ENCODE data around the gene MEIS1. TPM values are rescaled to one million over a fixed set of nuclear protein-coding genes. Genes with fewer than 3 reads are reported as not detected.

The MEIS1 gene
- total and polyA plus RNA-seq, 2 of the 8 experiments (the other 6 are each of a cell fraction or from before 2014, with no cell fraction given): 0.17 to 1.2 TPM

DNA sequence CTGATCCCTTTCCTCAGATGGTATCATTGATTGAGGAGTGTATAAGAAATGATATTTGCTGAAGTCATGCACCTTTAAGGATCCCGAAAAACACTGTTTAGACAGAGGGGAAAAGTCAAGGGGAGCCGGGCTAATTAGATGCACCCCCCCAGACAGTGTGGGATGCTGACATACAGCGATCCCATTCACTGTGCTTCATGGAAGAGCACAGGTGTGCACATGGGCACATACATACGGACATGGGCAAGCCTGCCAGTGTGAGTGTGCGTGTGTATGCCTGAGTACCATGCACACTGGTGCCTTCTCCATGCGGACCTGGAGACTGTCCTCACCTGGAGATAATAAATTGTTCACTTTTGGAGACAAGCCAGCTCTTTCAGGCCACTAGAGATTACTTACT is 22.6 kb downstream of the MEIS1 start:
- H2BK12ac ChIP-seq (ENCODE audit: low read depth, low read length): no peak overlapping the region
- H3K79me2 ChIP-seq (ENCODE audit: control insufficient read depth in 1 of 2, insufficient read depth in 2 of 2, low read length in 2 of 2): no peaks in the 10 kb centered on the region
- no peak overlapping the region for H3K56ac ChIP-seq (replicated peaks; ENCODE audit: insufficient read length, low read depth, low read length)
- H2BK20ac ChIP-seq (ENCODE audit: low read length): no peak overlapping the region
- no peak overlapping the region for H2AFZ ChIP-seq (ENCODE audit: low read length)
- no peak overlapping the region for H3K4me2 ChIP-seq (ENCODE audit: insufficient read depth in 1 of 2, low read depth in 2 of 2, low read length in 2 of 2)
- no peak overlapping the region for H2BK5ac ChIP-seq (ENCODE audit: low read depth, low read length)
- H2BK15ac ChIP-seq (ENCODE audit: low read length): no peak overlapping the region
- H3K23me2 ChIP-seq (ENCODE audit: low read depth, low read length): no peaks in the 10 kb centered on the region; the same call in 1 of the 2 replicates
- no peak overlapping the region for H3K27ac ChIP-seq (ENCODE audit: low read depth, low read length)
- H3K79me1 ChIP-seq (ENCODE audit: low read depth, low read length): no peaks in the 10 kb centered on the region
- H3K18ac ChIP-seq (ENCODE audit: extremely low read depth, low read length): no peak overlapping the region
- H2BK120ac ChIP-seq (replicated peaks; ENCODE audit: low read depth, low read length): no peak overlapping the region
- no peak overlapping the region for H2AK5ac ChIP-seq (ENCODE audit: low read depth, low read length)
- CTCF ChIA-PET (ENCODE audit: partially characterized antibody): interaction anchor here (0.7 to 1.0 kb wide), 2 partner anchors 14 to 29 kb away, joined by 3 to 4 read pairs; no protein-coding TSS in a partner anchor
- H3K23ac ChIP-seq (ENCODE audit: insufficient read length): no peak overlapping the region
- no peaks in the 10 kb centered on the region for H3K27me3 ChIP-seq (replicated peaks in 1 of 4; ENCODE audit: control insufficient read depth in 3 of 4, extremely low read depth in 1 of 4, insufficient read depth in 3 of 4, low read length in 3 of 4)
- no peak overlapping the region for H4K91ac ChIP-seq (replicated peaks; ENCODE audit: insufficient read length, low read length)
- no peak overlapping the region for H3K14ac ChIP-seq (ENCODE audit: insufficient read length)
- H3K9ac ChIP-seq (replicated peaks in 1 of 4; ENCODE audit: extremely low read depth in 1 of 4, low read depth in 3 of 4, low read length in 3 of 4): no peak overlapping the region
- H4K5ac ChIP-seq (ENCODE audit: insufficient read length, low read depth, low read length): no peak overlapping the region
- 72% methylated on average over 6 of the region's 6 CpGs; no CpG with 5 or more reads in 1 of the 2 experiments for WGBS, 2 experiments (ENCODE audit: extremely low coverage in 1 of 2, insufficient coverage in 1 of 2, insufficient read length in 1 of 2, insufficient replicate concordance in 2 of 2, low coverage in 1 of 2, low lambda C conversion rate in 2 of 2, missing lambda C conversion rate in 1 of 2)
- no peaks in the 10 kb centered on the region for H3K9me3 ChIP-seq (ENCODE audit: insufficient read depth in 2 of 2, low read depth in 1 of 2, low read length in 1 of 2)
- no peaks in the 10 kb centered on the region for H3K4me1 ChIP-seq (replicated peaks in 1 of 4; ENCODE audit: control insufficient read depth in 3 of 4, insufficient read depth in 4 of 4, low read length in 3 of 4)
- 0 out of 2 replicates have a peak overlapping the region, but pooled peaks have one; percentile 48 for H4K8ac ChIP-seq (ENCODE audit: extremely low read depth, insufficient read depth, low read length)
- no peaks in the 10 kb centered on the region for H4K20me1 ChIP-seq (replicated peaks in 1 of 2; ENCODE audit: control insufficient read depth in 1 of 2, insufficient read depth in 2 of 2, low read length in 2 of 2)
- POLR2A ChIA-PET (ENCODE audit: partially characterized antibody): no interaction called here
- no peaks in the 10 kb centered on the region for H3K36me3 ChIP-seq (ENCODE audit: control insufficient read depth in 2 of 4, insufficient read depth in 4 of 4, low read length in 3 of 4)
- no peak for FAIRE-seq
- H3K4me3 ChIP-seq (ENCODE audit: extremely low read depth in 1 of 4, insufficient read depth in 2 of 4, low read depth in 3 of 4, low read length in 4 of 4): no peak overlapping the region
- H3K4ac ChIP-seq (replicated peaks; ENCODE audit: insufficient read length, low read depth, low read length): no peak overlapping the region
- DNase-seq (ENCODE audit: low read depth in 1 of 2, low spot score in 2 of 2): no peak
- no peak for TF ChIP-seq SIRT6 (IDR thresholded peaks at IDR 0.05; ENCODE audit: low read length)
- TF ChIP-seq CHD2 (IDR thresholded peaks at IDR 0.05; ENCODE audit: low read length): no peak
- TF ChIP-seq TCF12 (IDR thresholded peaks at IDR 0.05; ENCODE audit: low read depth, low read length): no peak
- no peak for TF ChIP-seq SAP30 (IDR thresholded peaks at IDR 0.05; ENCODE audit: insufficient read depth, insufficient replicate concordance, low read length)
- TF ChIP-seq SRF (IDR thresholded peaks at IDR 0.05; ENCODE audit: low read depth, low read length): no peak
- TF ChIP-seq KDM5A (IDR thresholded peaks at IDR 0.05; ENCODE audit: low read length): no peak

Data from H1 (cell line).